HG03558 (cell line): ENCODE results near the gene PLAAT4.
"Not testable (repeated sequence)": the region's sequence is repeated elsewhere in the genome, so short reads cannot be mapped to it uniquely, and the experiment has no call there.

Source experiments
- ATAC-seq: cut with Tn5 transposase; IDR thresholded peaks from one replicate; pipeline ENCODE4 v1.9.1; 2021; ENCODE audit warnings: moderate number of reproducible peaks; ENCODE audit not compliant: unreplicated experiment; ENCODE audit errors: extremely low read depth

PLAAT4 gene

DNA sequence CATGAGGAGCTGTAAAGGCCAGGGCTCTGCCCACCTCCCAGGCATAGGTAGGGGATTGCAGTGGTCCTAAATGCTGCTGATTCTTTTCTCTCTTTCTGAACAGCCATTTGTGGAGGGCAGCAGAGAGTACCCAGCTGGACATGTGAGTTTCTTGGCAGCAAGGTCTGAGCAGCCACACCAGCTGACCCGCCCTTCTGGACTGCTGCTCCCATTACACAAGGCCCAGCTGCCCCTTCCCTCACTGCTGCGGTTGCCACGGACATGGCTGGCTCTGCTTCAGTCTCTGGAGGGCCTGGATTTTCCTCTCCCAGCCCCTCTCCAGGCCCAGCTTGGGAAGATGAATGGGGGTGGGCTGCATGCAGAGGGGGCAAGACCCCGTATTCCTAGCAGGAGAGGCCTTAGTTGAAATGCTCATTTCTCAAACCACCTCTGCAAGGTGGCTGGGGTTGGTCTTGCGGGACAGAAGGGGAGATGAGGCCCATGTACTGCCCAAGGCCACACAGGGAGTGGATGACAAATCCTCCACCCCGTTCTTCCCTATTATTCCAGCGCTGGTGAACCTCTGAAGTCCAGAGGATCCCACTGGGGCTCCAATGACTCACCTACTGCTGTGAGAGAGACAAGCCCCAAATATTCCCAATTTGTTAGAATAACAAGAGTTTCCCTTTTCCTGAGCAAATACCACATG, 26.1 kb upstream of the PLAAT4 start:
- ATAC-seq = no peak

- no peak for ATAC-seq
Measured at GRCh38 chr11:63511048-63511748, 25.4 kb upstream of the PLAAT4 start.

- ATAC-seq = no peak
Measured at GRCh38 chr11:63512816-63513215, 23.8 kb upstream of the PLAAT4 start.

- no peak for ATAC-seq
Measured at GRCh38 chr11:63516109-63516508, 20.5 kb upstream of the PLAAT4 start.

GRCh38 chr11:63517156-63517555, 19.5 kb upstream of the PLAAT4 start:
- no peak for ATAC-seq

- ATAC-seq = no peak
Measured at GRCh38 chr11:63518548-63518947, 18.1 kb upstream of the PLAAT4 start.

- no peak for ATAC-seq
Measured at GRCh38 chr11:63520606-63521170, 15.9 kb upstream of the PLAAT4 start.

- ATAC-seq = no peak
Measured at GRCh38 chr11:63521896-63522295, 14.7 kb upstream of the PLAAT4 start.

DNA sequence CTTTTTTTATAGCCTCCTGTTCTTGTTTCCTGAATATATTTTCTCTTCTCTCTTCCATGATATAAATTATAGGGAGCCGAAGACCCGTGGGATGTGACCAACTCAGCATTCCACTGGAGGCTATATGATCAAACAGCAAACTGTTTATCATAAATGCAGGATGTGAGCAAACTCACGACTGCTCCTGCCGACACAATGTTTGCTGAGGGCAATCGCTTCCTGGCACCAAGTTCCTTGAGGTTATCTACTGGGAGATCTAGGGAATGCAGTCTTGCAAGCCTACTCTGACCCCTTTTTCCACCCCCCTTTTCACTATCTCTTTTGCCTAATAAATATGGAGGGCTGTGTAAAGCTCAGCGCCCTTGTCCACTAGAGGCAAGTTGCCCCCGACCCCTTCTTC, 13.5 kb upstream of the PLAAT4 start:
- ATAC-seq = no peak

DNA sequence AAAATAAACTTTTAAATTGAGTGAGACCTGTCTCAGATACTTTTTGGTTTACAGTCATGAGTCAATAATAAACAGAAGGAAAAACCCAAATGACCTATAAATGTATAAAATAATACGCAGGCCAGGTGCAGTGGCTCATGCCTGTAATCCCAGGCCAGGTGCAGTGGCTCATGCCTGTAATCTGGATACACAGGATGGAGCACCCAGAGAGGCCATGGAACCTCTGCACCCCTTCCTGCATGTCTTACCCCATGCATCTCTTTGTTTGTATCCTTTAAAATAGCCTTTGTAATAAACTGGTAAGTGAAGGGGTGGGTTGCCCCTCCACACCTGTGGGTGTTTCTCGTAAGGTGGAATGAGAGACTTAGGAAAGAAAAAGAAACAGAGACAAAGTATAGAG, 8.9 kb upstream of the PLAAT4 start:
- ATAC-seq = no peak

DNA sequence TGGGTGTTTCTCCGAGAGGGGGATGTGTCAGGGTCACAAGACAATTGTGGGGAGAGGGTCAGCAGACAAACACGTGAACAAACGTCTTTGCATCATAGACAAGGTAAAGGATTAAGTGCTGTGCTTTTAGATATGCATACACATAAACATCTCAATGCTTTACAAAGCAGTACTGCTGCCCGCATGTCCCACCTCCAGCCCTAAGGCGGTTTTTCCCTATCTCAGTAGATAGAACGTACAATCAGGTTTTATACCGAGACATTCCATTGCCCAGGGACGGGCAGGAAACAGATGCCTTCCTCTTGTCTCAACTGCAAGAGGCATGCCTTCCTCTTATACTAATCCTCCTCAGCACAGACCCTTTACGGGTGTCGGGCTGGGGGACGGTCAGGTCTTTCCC, 8.5 kb upstream of the PLAAT4 start:
- not testable (repeated sequence) for ATAC-seq

- not testable (repeated sequence) for ATAC-seq
Measured at GRCh38 chr11:63528729-63529278, 7.8 kb upstream of the PLAAT4 start.

DNA sequence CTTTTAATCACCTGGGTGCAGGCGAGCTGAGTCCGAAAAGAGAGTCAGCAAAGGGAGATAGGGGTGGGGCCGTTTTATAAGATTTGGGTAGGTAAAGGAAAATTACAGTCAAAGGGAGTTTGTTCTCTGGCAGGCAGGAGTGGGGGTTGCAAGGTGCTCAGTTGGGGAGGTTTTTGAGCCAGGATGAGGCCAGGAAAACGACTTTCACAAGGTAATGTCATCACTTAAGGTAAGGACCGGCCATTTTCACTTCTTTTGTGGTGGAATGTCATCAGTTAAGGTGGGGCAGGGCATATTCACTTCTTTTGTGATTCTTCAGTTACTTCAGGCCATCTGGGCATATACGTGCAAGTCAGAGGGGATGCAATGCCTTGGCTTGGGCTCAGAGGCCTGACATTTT, 7.2 kb upstream of the PLAAT4 start:
- ATAC-seq = not testable (repeated sequence)

GRCh38 chr11:63530021-63530420, 6.6 kb upstream of the PLAAT4 start:
- no peak for ATAC-seq

GRCh38 chr11:63531074-63531792, 5.4 kb upstream of the PLAAT4 start:
- ATAC-seq = peak; percentile 64

GRCh38 chr11:63532117-63532516, 4.5 kb upstream of the PLAAT4 start:
- no peak for ATAC-seq

DNA sequence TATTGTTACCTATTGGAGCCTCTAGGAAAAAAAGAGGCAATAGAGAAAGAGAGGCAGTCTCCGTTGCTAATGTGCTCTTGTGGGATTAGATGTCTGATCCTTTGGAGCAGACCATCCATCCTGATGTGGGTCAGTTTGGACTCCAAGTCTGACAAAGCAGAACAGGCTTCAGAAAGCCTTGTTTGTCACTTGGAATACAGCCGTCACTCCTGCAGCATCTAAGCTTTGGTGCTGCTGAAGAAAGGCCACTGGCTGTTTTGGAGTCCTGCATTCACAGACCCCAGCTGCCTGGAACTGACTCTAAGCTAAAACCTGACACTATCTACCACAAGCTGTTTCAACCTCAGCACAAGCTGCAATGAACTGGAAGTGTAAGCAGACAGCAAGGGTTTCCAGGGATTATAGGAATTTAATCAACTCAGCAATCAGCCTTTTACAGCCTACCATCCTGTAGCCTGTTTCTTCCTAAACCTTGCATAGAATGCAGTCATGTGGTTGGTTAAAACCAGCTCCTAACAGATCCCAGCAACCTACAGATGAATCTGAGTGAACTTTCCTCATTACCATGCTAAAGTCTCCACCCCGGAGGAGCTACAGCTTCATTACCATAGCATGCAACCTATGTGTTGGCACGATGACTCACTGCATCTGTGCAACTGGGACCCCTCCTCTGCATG, 3.7 kb upstream of the PLAAT4 start:
- ATAC-seq = no peak

DNA sequence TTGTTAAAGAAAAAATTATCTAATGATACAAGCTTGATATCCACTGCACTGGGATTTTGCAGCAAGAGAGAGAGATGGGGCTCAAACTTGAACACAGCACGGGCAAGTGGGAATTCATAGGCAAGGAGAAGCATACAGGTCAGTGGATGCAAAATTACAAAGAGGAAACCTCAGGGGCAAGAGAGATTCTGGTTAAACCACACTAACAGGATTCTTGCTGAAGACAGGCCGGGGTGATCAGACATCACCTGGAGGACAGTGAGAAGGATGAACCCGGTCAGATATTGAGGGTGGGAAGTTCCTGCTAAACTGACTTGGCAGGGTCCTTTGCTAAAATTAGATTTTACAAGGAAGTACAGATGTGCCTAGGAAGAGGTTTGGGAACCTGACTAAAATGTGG, 2.5 kb upstream of the PLAAT4 start:
- no peak for ATAC-seq

- no peak for ATAC-seq
Measured at GRCh38 chr11:63534895-63535461, 1.6 kb upstream of the PLAAT4 start.

GRCh38 chr11:63535734-63536133, 874 bp upstream of the PLAAT4 start:
- no peak for ATAC-seq
